Endodermal cell (in vitro differentiated cells): ENCODE results near the gene KRTAP1-4. TPM values are rescaled to one million over a fixed set of nuclear protein-coding genes. Genes with fewer than 3 reads are reported as not detected.

ENCODE experiments used
- DNase-seq: peaks from one replicate; pipeline ENCODE4 v3.0.0-alpha.2; 2017
- H3K27ac ChIP-seq: 2 replicates; pipeline ENCODE4 v1.5.1; 2013; ENCODE audit warnings: mild to moderate bottlenecking, low read depth, low read length, moderate library complexity
- H3K27me3 ChIP-seq: 2 replicates; pipeline ENCODE4 v1.6.1; 2013; ENCODE audit warnings: mild to moderate bottlenecking, low read length, moderate library complexity; ENCODE audit not compliant: insufficient read depth, control insufficient read depth, poor library complexity, severe bottlenecking
- H3K36me3 ChIP-seq: 2 replicates; pipeline ENCODE4 v1.7.0; 2013; ENCODE audit warnings: mild to moderate bottlenecking, low read length, moderate library complexity; ENCODE audit not compliant: control insufficient read depth, insufficient read depth
- H3K4me1 ChIP-seq: one replicate; pipeline ENCODE4 v1.7.0; 2013; ENCODE audit warnings: low read length; ENCODE audit not compliant: control insufficient read depth, insufficient read depth
- H3K4me3 ChIP-seq: 2 replicates; pipeline ENCODE4 v1.5.1; 2013; ENCODE audit warnings: mild to moderate bottlenecking, low read length, moderate library complexity
- H3K9ac ChIP-seq: 2 replicates; pipeline ENCODE4 v1.6.1; 2013; ENCODE audit warnings: mild to moderate bottlenecking, low read length, moderate library complexity; ENCODE audit not compliant: poor library complexity, severe bottlenecking; ENCODE audit errors: extremely low read depth
- H3K9me3 ChIP-seq: 2 replicates; pipeline ENCODE4 v1.6.1; 2013; ENCODE audit warnings: mild to moderate bottlenecking, low read length, moderate library complexity; ENCODE audit not compliant: control insufficient read depth
- H3K27ac Mint-ChIP-seq: 2 replicates; pipeline ENCODE4 v1.8.0; 2020; ENCODE audit warnings: mixed read lengths
- H3K27me3 Mint-ChIP-seq: 2 replicates; pipeline ENCODE4 v1.8.0; 2021; ENCODE audit warnings: mild to moderate bottlenecking, mixed read lengths; ENCODE audit not compliant: insufficient read depth
- H3K36me3 Mint-ChIP-seq: 2 replicates; pipeline ENCODE4 v1.8.0; 2020; ENCODE audit warnings: low read depth, mixed read lengths
- H3K4me1 Mint-ChIP-seq: 2 replicates; pipeline ENCODE4 v1.8.0; 2020; ENCODE audit warnings: mixed read lengths
- H3K4me3 Mint-ChIP-seq: 2 replicates; pipeline ENCODE4 v1.8.0; 2020; ENCODE audit warnings: mild to moderate bottlenecking, moderate library complexity, mixed read lengths
- H3K9me3 Mint-ChIP-seq: 2 replicates; pipeline ENCODE4 v1.8.0; 2020; ENCODE audit warnings: mild to moderate bottlenecking, mixed read lengths
- WGBS, 2 experiments: methylation state at CpG; one replicate each; pipeline versions ENCODE4 v1.1.5 to v1.1.7; 2013; ENCODE audit warnings: missing lambda C conversion rate in 2 of 2, mixed read lengths in 1 of 2; ENCODE audit not compliant: insufficient coverage in 1 of 2, insufficient read length in 1 of 2; 5-methylcytosine and 5-hydroxymethylcytosine counted together
- total RNA-seq, 2 donors: library from RNA; stranded (reverse); fragmentation: NEBNext Ultra II Directional in 1 of 2; extraction: Animal tissue kit (Norgen Biotek cat#: 25700) in 1 of 2; gene quantifications; 2 replicates in 1 of 2; 3 replicates in 1 of 2; pipeline ENCODE4 v1.2.1, GENCODE V29; 2021
- TF ChIP-seq, protein P1 (sequence below): fragments of 200-600 bp; sonication (generic); conservative IDR thresholded peaks from 2 replicates; pipeline ENCODE4 v1.5.0; 2021; ENCODE audit warnings: antibody characterized with exemption, mild to moderate bottlenecking

The KRTAP1-4 gene
- total RNA-seq, 2 donors from 2014 or later, result not detected

DNA sequence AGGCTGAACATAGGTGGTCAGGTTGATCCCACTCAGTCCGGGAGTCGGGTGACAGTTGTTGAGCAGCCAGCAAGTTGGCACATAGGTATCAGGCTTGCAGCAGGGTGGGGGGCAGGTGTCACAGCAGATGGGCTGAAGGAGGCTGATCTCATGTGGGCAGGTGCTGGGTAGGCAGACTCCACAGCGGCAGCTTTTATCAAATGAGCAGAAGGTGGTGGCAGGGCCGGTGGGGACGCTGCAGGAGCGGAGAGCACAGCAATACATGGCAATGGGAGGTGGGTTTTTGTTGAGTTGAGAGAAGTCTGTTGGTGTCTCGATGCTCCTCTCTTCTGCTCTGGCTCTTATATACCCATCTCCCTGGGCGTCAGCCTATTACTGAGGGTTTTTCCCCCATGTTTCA, 21.2 kb downstream of the KRTAP1-4 start, which contains the start of gene KRTAP3-1:
Gene KRTAP3-1 (minus strand): TSS at position 318 of the 400 bp plus-strand sequence. CDS start 54 bp downstream, at position 264.
- Mint-ChIP-seq H3K4me1 (peaks cover 21% of the 10 kb centered on the region), H3K27ac (no peak within 1 kb of the TSS), H3K27me3 (no peaks in the 10 kb centered on the region), H3K36me3 (no peaks in the 10 kb centered on the region), H3K9me3 (no peaks in the 10 kb centered on the region), H3K4me3 (no peak within 1 kb of the TSS)
- H3K4me1 ChIP-seq, result peaks cover 8% of the 10 kb centered on the region
- H3K27me3 ChIP-seq, result no peaks in the 10 kb centered on the region
- H3K4me3 ChIP-seq, result peak within 1 kb of the TSS; percentile 16
- TF ChIP-seq, protein P1, sequence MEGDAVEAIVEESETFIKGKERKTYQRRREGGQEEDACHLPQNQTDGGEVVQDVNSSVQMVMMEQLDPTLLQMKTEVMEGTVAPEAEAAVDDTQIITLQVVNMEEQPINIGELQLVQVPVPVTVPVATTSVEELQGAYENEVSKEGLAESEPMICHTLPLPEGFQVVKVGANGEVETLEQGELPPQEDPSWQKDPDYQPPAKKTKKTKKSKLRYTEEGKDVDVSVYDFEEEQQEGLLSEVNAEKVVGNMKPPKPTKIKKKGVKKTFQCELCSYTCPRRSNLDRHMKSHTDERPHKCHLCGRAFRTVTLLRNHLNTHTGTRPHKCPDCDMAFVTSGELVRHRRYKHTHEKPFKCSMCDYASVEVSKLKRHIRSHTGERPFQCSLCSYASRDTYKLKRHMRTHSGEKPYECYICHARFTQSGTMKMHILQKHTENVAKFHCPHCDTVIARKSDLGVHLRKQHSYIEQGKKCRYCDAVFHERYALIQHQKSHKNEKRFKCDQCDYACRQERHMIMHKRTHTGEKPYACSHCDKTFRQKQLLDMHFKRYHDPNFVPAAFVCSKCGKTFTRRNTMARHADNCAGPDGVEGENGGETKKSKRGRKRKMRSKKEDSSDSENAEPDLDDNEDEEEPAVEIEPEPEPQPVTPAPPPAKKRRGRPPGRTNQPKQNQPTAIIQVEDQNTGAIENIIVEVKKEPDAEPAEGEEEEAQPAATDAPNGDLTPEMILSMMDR, result no peak
- DNase-seq, result peak; percentile 68
- no peaks in the 10 kb centered on the region for H3K36me3 ChIP-seq
- H3K9ac ChIP-seq, result no peak within 1 kb of the TSS
- no peaks in the 10 kb centered on the region for H3K9me3 ChIP-seq
- H3K27ac ChIP-seq, result no peak within 1 kb of the TSS
- WGBS, 2 experiments, result 91 to 100% methylated on average over 2 to 6 of the region's 8 CpGs

DNA sequence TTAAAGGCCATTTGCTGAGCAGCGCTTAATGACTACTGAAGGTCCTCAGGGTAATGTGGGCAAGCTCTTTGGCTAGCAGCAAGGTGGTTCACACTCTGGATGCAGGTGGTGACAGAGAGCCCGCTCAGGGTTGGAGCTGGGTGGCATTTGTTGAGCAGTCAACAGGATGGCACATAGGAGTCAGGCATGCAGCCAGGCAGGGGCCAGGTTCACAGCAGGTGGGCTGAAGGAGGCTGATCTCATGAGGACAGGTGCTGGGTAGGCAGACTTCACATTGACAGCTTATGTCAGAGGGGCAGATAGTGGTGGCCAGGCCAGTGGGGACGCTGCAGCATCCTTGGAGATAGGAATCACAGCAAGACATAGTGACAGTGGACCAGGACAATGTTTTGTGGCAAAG, 25.6 kb downstream of the KRTAP1-4 start:
- peaks cover 9% of the 10 kb centered on the region for H3K4me1 Mint-ChIP-seq
- TF ChIP-seq, protein P1, result no peak
- no peaks in the 10 kb centered on the region for H3K36me3 Mint-ChIP-seq
- H3K27me3 ChIP-seq, result no peaks in the 10 kb centered on the region
- no peaks in the 10 kb centered on the region for H3K9me3 ChIP-seq
- no peaks in the 10 kb centered on the region for H3K27me3 Mint-ChIP-seq
- H3K27ac Mint-ChIP-seq, result no peak overlapping the region
- H3K36me3 ChIP-seq, result no peaks in the 10 kb centered on the region
- H3K27ac ChIP-seq, result no peak overlapping the region
- WGBS, 2 experiments, result 91 to 100% methylated on average over 3 of the region's 3 CpGs
- H3K4me1 ChIP-seq, result peaks cover 5% of the 10 kb centered on the region
- H3K4me3 Mint-ChIP-seq, result no peak overlapping the region
- no peak overlapping the region for H3K4me3 ChIP-seq
- DNase-seq, result peak; percentile 60
- no peak overlapping the region for H3K9ac ChIP-seq
- no peaks in the 10 kb centered on the region for H3K9me3 Mint-ChIP-seq

DNA sequence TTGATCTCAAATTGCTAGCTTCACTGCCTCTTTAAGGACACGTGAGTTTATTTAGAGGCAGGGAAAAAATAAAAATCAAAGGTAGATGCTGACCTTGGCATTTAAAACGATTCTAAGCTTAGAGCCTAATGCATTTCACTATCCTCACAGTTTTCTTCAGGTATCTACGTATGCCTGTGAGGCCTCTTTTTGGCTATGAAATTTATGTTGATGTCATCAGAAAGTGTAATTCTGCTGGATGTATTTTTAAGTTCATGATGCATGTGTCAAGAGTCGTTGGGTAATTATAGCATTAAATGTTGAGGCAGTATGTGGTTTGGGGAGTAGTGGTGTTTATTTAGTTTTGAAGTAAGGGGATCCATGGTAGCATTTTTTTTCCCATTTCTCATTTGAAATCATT, 26.1 kb downstream of the KRTAP1-4 start:
- Mint-ChIP-seq H3K27me3 (no peaks in the 10 kb centered on the region), H3K27ac (no peak overlapping the region), H3K9me3 (no peaks in the 10 kb centered on the region), H3K4me3 (no peak overlapping the region), H3K4me1 (peaks cover 5% of the 10 kb centered on the region), H3K36me3 (no peaks in the 10 kb centered on the region)
- no peaks in the 10 kb centered on the region for H3K27me3 ChIP-seq
- DNase-seq, result no peak
- H3K9ac ChIP-seq, result no peak overlapping the region
- no peak overlapping the region for H3K27ac ChIP-seq
- peaks cover 5% of the 10 kb centered on the region for H3K4me1 ChIP-seq
- TF ChIP-seq, protein P1, result no peak
- 87 to 100% methylated on average over 2 to 4 of the region's 4 CpGs for WGBS, 2 experiments
- H3K36me3 ChIP-seq, result no peaks in the 10 kb centered on the region
- no peaks in the 10 kb centered on the region for H3K9me3 ChIP-seq
- no peak overlapping the region for H3K4me3 ChIP-seq
